HEK293T (cell line): ENCODE data around the gene POLR1E.

Experiments
- CTCF ChIA-PET: fragments of 350-600 bp; formaldehyde crosslinking; extraction: SDS; loops from one replicate; lab custom pipeline; 2021; ENCODE audit warnings: antibody characterized with exemption, inconsistent platforms; lab: Yijun Ruan, JAX
- POLR2A ChIA-PET: fragments of 350-600 bp; formaldehyde crosslinking; extraction: SDS; loops from one replicate; lab custom pipeline; 2020; ENCODE audit warnings: antibody characterized with exemption, inconsistent platforms; lab: Yijun Ruan, JAX
- DNase-seq: peaks from one replicate; pipeline ENCODE4 v3.0.0; 2012; ENCODE audit warnings: mixed read lengths; ENCODE audit errors: extremely low spot score
- ARNT ChIP-seq: fragments of 450-650 bp; IDR thresholded peaks from 2 replicates; pipeline ENCODE4 v1.6.1; 2017; ENCODE audit warnings: mild to moderate bottlenecking
- BHLHE40 ChIP-seq: fragments of 450-650 bp; IDR thresholded peaks from 2 replicates; pipeline ENCODE4 v1.6.1; 2016; ENCODE audit warnings: mild to moderate bottlenecking, moderate library complexity, borderline replicate concordance
- CTBP1 ChIP-seq: fragments of 450-650 bp; IDR thresholded peaks from 2 replicates; pipeline ENCODE4 v1.6.1; 2016; ENCODE audit warnings: borderline replicate concordance
- ELF4 ChIP-seq: fragments of 450-650 bp; IDR thresholded peaks from 2 replicates; pipeline ENCODE4 v1.6.1; 2017; ENCODE audit warnings: antibody characterized with exemption
- FOXA1 ChIP-seq: fragments of 450-650 bp; IDR thresholded peaks from 2 replicates; pipeline ENCODE4 v1.6.1; 2016; ENCODE audit warnings: mild to moderate bottlenecking
- FOXK2 ChIP-seq: fragments of 450-650 bp; IDR thresholded peaks from 2 replicates; pipeline ENCODE4 v1.6.1; 2016; ENCODE audit warnings: mild to moderate bottlenecking
- FOXM1 ChIP-seq: fragments of 450-650 bp; IDR thresholded peaks from 2 replicates; pipeline ENCODE4 v1.6.1; 2017; ENCODE audit warnings: mild to moderate bottlenecking, borderline replicate concordance
- HDGF ChIP-seq: fragments of 450-650 bp; IDR thresholded peaks from 2 replicates; pipeline ENCODE4 v1.6.1; 2017; ENCODE audit warnings: antibody characterized with exemption, borderline replicate concordance
- L3MBTL2 ChIP-seq: fragments of 450-650 bp; conservative IDR thresholded peaks from 2 replicates; pipeline ENCODE4 v1.6.1; 2016; ENCODE audit warnings: mild to moderate bottlenecking
- LEF1 ChIP-seq: fragments of 450-650 bp; IDR thresholded peaks from 2 replicates; pipeline ENCODE4 v1.6.1; 2017; ENCODE audit warnings: mild to moderate bottlenecking, borderline replicate concordance
- NFRKB ChIP-seq: fragments of 450-650 bp; IDR thresholded peaks from 2 replicates; pipeline ENCODE4 v1.6.1; 2016; ENCODE audit warnings: mild to moderate bottlenecking, moderate library complexity
- PKNOX1 ChIP-seq: fragments of 450-650 bp; IDR thresholded peaks from 2 replicates; pipeline ENCODE4 v1.6.1; 2016
- SP1 ChIP-seq: fragments of 450-650 bp; IDR thresholded peaks from 2 replicates; pipeline ENCODE4 v1.6.1; 2017
- SUZ12 ChIP-seq: fragments of 450-650 bp; IDR thresholded peaks from 2 replicates; pipeline ENCODE4 v1.6.1; 2016; ENCODE audit warnings: mild to moderate bottlenecking
- TARDBP ChIP-seq: fragments of 450-650 bp; IDR thresholded peaks from 2 replicates; pipeline ENCODE4 v1.6.1; 2016
- ZNF384 ChIP-seq: fragments of 450-650 bp; IDR thresholded peaks from 2 replicates; pipeline ENCODE4 v1.6.1; 2016

Gene POLR1E

DNA sequence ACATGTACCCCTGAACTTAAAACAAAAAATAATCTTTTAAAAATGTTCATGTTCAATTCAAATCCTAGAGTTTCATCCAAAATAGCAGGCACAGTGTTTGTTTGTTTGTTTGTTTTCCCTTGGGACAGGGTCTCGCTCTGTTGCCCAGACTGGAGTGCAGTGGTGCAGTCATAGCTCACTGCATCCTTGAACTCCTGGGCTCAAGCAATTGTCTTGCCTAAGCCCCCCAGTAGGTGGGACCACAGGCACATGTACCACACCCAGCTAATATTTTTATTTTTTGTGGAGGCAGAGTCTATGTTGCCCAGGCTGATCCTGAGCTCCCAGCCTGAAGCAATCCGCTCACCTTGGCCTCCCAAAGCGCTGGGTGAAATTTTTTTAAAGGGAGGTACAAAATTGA lies 5.0 kb upstream of the POLR1E start:
- TF ChIP-seq BHLHE40 (no peak), FOXA1 (no peak)
- ChIA-PET POLR2A (interaction anchor here (1.4 kb wide), 1 partner anchor 15 kb away, joined by 6 read pairs; no protein-coding TSS in a partner anchor), CTCF (interaction anchor here (0.6 kb wide), 1 partner anchor 262 kb away, joined by 3 read pairs; no protein-coding TSS in a partner anchor)
- DNase-seq: no peak

DNA sequence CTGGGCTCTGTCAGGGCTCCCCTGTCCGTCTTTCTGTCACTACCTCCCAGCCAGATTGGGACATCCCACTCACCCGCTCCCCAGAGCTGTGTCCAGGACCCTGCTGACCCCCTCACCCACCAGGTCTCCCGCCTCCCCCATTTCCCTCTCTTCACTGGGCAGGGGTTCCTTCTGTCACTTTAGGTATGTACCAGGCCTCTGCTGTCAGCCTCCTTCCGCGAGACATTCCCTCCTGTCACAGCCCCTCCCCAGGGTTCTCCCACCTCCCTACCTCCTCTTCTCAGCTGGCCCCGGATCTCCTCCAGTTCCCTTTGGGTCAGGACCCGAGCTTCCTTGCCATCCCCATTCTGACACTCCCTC lies 488 bp downstream of the POLR1E start:
- CTCF ChIA-PET: no interaction called here
- DNase-seq: no peak

DNA sequence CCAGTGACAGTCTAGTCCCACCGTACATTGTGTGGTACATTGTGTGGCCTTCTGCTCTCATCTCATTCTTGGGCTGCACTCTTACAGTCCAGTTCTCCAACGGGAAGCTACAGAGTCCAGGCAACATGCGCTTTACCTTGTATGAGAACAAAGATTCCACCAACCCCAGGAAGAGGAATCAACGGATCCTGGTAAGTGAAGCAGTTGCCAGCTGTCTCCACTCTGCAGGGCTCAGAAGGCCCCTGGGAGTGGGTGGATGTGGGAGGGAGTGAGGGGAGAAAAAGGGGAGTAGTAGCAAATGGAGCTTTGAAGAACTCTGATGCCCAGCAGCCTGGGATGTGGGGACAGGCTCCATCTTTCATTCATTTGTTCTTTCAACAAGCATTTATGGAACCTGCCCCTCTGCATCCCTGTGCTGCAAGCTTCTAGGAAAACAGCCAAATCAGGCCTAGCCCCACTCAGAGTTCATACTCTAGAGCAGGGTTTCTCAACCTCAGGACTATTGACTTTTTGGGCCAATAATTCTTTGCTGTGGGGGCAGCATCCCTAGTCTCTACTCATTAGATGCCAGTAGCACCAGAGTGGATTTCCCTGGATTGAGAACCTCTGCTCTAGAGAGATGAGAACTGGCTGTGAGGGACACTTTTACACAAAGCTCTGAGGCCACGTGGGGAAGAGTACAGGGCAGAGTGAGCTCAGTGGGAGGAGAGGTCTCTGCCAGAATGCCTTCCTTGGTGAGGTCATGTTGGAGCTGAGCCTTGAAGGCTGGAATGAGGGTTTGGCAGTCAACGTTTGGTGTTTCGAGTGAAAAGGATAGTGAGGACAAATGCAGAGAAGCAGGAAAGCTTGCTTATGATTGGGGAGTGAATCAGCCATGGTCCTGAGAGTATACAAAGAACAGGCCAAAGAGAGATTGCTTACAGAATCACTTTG lies 1.1 kb downstream of the POLR1E start:
- DNase-seq: no peak
- CTCF ChIA-PET: no interaction called here

More for the DNA sequence above, 488 bp downstream of the POLR1E start:
- TF ChIP-seq CTBP1 (no peak), HDGF (no peak), PKNOX1 (no peak), FOXK2 (no peak), FOXA1 (no peak), NFRKB (no peak), ARNT (no peak), ZNF384 (no peak)
- POLR2A ChIA-PET: interaction anchor here (0.9 to 3.2 kb wide), 8 partner anchors 9 to 106 kb away, joined by 3 to 27 read pairs (median 5); partner anchors contain the start of genes TOMM5 and ZBTB5

DNA sequence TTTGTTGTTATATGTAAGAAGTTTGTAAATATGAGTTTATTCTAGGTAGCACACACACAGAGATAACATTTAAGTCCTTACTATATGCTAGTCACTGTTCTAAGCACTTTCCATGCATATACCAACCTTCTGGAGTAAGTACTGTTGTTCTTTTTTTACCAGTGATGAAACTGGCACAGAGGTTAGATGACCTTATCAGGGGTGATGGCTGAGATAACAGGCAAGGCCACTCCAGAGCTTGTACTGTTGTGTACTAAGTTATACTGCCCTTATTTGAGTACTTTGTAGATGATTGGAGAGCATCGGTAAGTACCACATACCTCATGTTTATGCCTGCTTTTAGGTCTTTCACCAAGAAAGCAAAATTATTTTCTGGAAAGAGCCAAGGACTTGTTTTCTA lies 6.2 kb downstream of the POLR1E start:
- ChIA-PET POLR2A (no interaction called here), CTCF (no interaction called here)
- TF ChIP-seq CTBP1 (no peak), HDGF (no peak), NFRKB (no peak), LEF1 (no peak), FOXA1 (no peak), SUZ12 (no peak), FOXK2 (no peak), TARDBP (no peak), SP1 (no peak), FOXM1 (no peak), ELF4 (no peak), PKNOX1 (no peak), L3MBTL2 (no peak)
- no peak for DNase-seq

More for the DNA sequence above, 1.1 kb downstream of the POLR1E start:
- TF ChIP-seq SUZ12 (no peak), PKNOX1 (no peak), TARDBP (no peak), FOXK2 (no peak), CTBP1 (no peak), BHLHE40 (no peak), NFRKB (no peak), HDGF (no peak), L3MBTL2 (no peak), SP1 (no peak), LEF1 (no peak), ELF4 (no peak), ZNF384 (no peak), FOXA1 (no peak), ARNT (no peak), FOXM1 (no peak)
- POLR2A ChIA-PET: interaction anchor here (0.9 to 3.2 kb wide), 8 partner anchors 8 to 105 kb away, joined by 3 to 27 read pairs (median 5); partner anchors contain the start of genes TOMM5 and ZBTB5

GRCh38 chr9:37495571-37495970 lies 9.8 kb downstream of the POLR1E start:
- no peak for DNase-seq
- TF ChIP-seq LEF1 (no peak), HDGF (no peak), FOXM1 (no peak), FOXK2 (no peak), SUZ12 (no peak), TARDBP (no peak), SP1 (no peak), ARNT (no peak), FOXA1 (no peak), NFRKB (no peak), L3MBTL2 (no peak), ELF4 (no peak), ZNF384 (no peak), CTBP1 (no peak), BHLHE40 (no peak), PKNOX1 (no peak)
- POLR2A ChIA-PET: interaction anchor here (1.3 kb wide), 1 partner anchor 10 kb away, joined by 6 read pairs; the partner anchor contains the start of gene POLR1E
- CTCF ChIA-PET: interaction anchor here (0.8 kb wide), 1 partner anchor 13 kb away, joined by 3 read pairs; no protein-coding TSS in a partner anchor

DNA sequence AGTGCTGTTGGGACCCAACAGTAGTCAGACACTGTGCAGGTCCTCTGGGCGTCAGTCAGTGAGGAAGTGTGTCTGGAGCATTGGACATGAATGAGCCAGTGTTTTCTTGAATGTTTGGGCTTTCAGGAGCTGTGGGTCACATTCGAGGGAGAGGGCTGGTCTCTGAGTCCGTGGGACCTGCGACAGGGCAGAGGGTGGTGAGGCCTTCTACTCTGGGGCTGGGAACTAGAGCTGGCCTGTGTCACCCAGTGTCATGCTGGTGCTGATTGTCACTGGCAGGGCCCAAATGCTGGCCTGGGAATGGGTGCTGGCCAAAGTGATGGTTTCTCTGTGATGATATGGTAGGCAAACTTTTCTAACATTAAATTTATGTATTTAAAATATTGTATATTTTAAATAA lies 10.3 kb downstream of the POLR1E start:
- DNase-seq: no peak
- CTCF ChIA-PET: interaction anchor here (0.8 kb wide), 1 partner anchor 13 kb away, joined by 3 read pairs; no protein-coding TSS in a partner anchor
- POLR2A ChIA-PET: no interaction called here
- no peak for TF ChIP-seq CTBP1
- TF ChIP-seq ELF4: no peak
- no peak for TF ChIP-seq L3MBTL2
- no peak for TF ChIP-seq ZNF384
